KOPT-K1 (cell line): ENCODE results near the gene HSPA12A.

ENCODE experiments used
- H3K27ac ChIP-seq: fragments of 200-600 bp; sonication (generic); 2 replicates; pipeline ENCODE4 v1.5.1; 2016; ENCODE audit warnings: antibody characterized with exemption, mild to moderate bottlenecking, low read depth, low read length; ENCODE audit not compliant: poor library complexity, severe bottlenecking
- H3K36me3 ChIP-seq: fragments of 200-600 bp; sonication (generic); 2 replicates; pipeline ENCODE4 v1.5.1; 2017; ENCODE audit warnings: antibody characterized with exemption, mild to moderate bottlenecking, low read length, moderate library complexity; ENCODE audit not compliant: insufficient read depth
- H3K9me3 ChIP-seq: fragments of 200-600 bp; sonication (generic); 2 replicates; pipeline ENCODE4 v1.5.1; 2017; ENCODE audit warnings: antibody characterized with exemption, low read length, mild to moderate bottlenecking; ENCODE audit not compliant: insufficient read depth, poor library complexity, severe bottlenecking

HSPA12A gene

DNA sequence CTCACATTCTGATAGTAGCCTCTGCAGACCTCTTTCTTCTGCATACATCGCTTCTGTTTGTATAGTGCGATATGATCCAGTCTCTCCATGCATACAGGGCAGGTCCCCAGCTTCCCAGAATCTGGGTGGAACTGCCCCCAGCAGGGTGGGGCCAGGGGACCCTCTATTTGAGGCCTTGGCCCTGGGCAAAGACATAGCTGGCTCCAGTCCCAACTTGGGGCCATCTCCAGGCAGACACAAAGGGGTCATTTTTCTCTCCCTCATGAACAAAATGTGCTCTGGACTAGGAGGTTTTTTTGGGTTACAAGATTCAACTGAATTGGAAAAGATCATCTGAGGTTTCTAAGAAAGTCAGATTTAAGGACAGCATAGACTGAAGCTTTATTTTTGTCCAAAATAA lies 21.1 kb upstream of the HSPA12A start:
- H3K9me3 ChIP-seq: peaks cover 13% of the 10 kb centered on the region
- H3K36me3 ChIP-seq: no peaks in the 10 kb centered on the region
- no peak overlapping the region for H3K27ac ChIP-seq

DNA sequence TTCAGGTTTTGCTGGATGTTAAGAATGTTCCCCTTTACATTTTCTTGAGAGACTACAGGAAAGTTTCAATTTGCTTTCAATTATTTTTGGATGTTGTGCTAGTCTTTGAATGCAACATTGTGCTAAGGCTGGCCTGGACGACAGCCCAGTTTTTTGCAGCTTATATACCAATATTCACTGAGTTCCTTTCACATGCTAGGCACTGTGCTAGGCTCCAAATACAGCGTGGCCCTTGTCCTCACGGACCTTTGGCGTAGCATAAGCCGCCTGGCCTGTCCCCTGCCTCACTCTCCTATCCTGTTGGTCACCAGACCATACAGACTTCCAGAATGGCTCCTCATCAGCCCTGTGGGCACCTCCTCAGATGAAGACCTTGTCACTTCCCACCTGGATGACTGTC lies 19.5 kb upstream of the HSPA12A start:
- Histone ChIP-seq H3K9me3 (peaks cover 13% of the 10 kb centered on the region), H3K27ac (no peak overlapping the region), H3K36me3 (no peaks in the 10 kb centered on the region)

DNA sequence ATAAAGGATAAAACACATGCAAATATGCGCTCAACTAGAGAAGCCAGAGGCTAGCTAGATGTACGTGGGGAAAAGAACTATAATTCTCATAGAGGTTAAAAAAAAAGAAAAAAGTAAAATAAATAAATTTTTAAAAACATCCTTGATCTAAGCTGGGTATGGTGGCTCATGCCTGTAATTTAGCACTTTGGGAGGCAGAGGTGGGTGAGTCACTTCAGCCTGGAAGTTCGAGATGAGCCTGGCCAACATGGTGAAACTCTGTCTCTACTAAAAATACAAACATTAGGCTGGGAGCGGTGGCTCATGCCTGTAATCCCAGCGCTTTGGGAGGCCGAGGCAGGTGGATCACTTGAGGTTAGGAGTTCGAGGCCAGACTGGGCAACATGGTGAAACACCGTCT lies 18.6 kb upstream of the HSPA12A start:
- H3K36me3 ChIP-seq: no peaks in the 10 kb centered on the region
- peaks cover 13% of the 10 kb centered on the region for H3K9me3 ChIP-seq
- no peak overlapping the region for H3K27ac ChIP-seq

DNA sequence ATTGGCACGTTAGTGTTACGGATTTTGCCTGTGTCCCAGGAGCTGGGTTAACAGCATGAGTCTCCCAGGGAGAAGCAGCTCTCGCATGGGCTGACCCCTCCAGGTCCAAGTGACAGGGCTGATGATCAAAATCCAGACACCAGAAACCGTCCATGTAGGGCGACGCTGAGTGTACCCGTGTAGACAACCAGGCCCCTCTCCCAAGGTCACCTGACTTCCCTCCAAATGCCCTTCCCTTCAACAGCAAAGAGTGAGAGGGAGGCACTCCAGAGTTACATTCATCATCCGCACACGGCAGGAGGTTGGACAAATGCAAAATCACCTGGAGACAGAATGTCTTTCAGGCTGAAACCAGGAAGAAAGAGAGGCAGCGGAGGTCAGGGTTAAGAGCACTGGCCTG lies 14.9 kb upstream of the HSPA12A start:
- Histone ChIP-seq H3K9me3 (peaks cover 8% of the 10 kb centered on the region), H3K27ac (no peak overlapping the region), H3K36me3 (no peaks in the 10 kb centered on the region)

DNA sequence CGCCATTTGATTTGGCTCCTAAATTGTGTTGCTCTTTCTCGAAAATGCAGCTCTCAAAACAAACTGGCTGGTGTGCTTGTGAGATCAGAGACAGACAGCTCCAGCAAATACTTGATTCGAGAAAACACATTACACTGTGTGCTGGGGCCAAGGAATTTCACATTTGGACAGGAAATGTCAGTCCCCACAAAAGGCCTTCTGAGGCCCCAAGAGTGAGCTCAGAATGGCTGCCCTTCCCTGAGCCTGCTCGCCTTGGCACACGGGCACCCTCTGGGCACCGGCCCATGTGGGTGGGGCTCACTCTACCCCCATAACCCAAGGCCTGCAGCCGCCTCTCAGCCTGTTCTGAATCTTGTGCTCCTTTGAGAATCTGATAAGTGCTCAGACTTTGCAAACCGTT lies 13.9 kb upstream of the HSPA12A start:
- H3K27ac ChIP-seq: no peak overlapping the region
- no peaks in the 10 kb centered on the region for H3K36me3 ChIP-seq
- peaks cover 8% of the 10 kb centered on the region for H3K9me3 ChIP-seq

DNA sequence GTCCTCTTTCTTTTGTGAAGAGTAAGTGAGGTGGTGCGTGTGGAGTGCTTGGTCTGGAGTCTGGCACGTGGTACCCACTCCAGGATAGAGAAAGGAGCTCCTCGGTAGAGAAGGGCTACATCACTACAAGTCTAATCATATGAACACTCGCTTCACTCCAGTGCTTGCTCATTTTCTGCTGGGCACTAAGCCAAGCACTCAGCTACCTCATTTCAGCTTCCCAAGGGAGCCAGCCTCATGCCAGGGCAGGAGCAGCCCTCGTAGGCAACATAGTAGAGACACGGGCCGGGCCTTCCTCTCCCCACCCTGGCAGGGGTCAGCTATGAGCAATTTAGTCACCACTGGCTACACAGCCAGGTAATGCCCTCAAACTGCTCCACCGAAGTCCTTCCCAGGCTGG lies 11.4 kb upstream of the HSPA12A start:
- H3K9me3 ChIP-seq: peaks cover 3% of the 10 kb centered on the region
- no peaks in the 10 kb centered on the region for H3K36me3 ChIP-seq
- H3K27ac ChIP-seq: no peak overlapping the region

DNA sequence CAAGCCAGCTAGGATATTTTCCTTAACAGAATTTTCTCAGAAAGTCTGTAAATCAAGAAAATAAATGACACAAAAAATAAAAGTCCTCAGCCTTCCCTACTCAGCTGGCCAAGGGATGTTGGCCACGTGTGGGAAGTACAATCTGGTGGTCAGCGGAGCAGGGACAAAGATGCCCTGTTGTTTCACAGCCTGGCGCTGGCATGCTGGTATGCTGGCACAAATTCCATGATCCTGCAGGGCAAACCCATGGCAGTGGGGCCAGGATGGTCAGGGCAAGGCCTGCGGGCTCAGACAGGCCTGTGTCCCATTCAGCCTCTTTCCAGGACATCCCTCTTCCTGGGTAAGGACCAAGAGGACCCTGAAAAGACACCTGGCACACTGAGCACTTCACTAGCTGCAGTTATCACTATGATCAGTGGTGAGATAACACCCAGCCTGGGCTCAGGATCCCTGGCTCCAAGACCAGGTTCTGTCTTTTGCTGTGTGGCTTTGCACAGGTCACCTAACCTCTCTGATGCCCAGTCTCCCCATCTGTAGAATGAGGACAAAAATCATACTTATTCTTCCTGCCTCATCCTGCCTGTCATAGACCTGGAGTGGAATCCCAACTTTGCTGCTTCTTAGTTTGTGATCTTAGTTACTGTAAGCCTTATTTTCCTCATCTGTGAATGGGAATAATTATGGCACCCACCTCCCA lies 10.8 kb upstream of the HSPA12A start:
- no peaks in the 10 kb centered on the region for H3K36me3 ChIP-seq
- H3K27ac ChIP-seq: no peak overlapping the region
- H3K9me3 ChIP-seq: peaks cover 8% of the 10 kb centered on the region

DNA sequence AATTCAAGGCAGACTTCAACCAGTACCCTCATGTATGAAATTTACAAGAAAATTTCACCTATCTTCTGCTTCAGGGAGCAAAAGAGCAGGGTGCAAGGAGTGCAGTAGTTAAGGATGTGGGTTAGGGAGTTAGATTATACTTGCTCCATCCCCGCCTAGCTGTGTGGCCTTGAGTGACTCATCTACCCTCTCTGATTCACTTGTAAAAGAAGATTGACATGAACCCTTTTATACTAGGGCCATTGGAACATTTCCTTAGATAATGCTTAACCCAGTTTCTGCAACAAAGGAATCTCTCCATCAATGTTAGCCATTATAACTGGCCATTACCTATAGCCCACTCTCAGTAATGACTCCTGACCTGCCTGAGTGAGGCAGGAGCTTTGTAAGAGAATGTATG lies 10.2 kb upstream of the HSPA12A start:
- H3K9me3 ChIP-seq: peaks cover 8% of the 10 kb centered on the region
- no peak overlapping the region for H3K27ac ChIP-seq
- no peaks in the 10 kb centered on the region for H3K36me3 ChIP-seq

DNA sequence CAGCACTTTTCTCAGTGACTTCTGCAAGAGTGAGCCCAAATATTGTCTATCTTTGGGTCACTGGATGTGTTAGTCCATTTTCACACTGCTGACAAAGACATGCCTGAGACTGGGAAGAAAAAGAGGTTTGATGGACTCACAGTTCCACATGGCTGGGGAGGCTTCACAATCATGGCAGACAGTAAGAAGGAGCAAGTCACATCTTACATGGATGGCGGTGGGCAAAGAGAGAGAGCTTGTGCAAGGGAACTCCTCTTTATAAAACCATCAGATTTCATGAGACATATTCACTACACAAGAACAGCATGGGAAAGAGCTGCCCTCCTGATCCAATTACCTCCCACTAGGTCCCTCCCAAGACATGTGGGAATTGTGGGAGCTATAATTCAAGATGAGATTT lies 6.1 kb upstream of the HSPA12A start:
- Histone ChIP-seq H3K9me3 (peaks cover 8% of the 10 kb centered on the region), H3K27ac (no peak overlapping the region), H3K36me3 (no peaks in the 10 kb centered on the region)

DNA sequence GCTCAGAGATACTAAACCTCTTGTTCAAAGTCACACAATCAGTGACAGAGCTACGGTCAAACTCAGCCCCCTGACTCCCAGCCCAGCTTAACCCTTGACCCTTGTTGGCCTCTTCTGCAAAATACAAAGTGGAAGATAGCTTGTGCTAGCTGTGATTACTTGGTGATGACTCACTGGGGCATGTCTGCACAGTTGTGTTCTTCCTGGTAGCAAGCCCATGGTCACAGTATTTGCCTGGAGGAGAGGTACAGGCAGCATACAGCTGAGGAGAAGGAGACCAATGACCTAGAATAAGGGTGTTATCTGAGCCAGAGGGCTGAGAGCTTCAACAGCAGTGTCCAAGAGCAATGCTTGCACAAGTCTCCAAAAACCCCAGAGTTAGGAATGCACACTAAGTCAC lies 5.7 kb upstream of the HSPA12A start:
- H3K27ac ChIP-seq: no peak overlapping the region
- H3K9me3 ChIP-seq: peaks cover 8% of the 10 kb centered on the region
- H3K36me3 ChIP-seq: no peaks in the 10 kb centered on the region

DNA sequence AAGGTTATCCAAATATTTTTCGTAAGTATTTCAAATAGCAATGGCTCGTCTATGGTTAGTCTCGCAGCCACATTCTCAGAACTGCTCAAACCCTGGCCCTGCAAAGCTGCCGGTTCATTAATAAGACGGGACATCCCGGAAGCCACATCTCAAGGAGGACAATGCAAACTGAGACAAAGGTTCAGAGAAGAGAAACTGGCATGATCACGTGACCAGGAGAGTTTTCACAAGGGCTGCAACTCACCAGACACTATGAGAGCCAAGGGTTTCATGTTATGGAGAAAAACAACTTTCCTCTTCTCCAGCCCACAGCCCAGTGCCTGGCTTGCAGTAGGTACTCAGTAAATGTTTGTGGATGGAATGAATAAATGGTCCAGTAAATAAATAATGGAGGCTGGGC lies 5.0 kb upstream of the HSPA12A start:
- Histone ChIP-seq H3K9me3 (peaks cover 8% of the 10 kb centered on the region), H3K27ac (no peak overlapping the region), H3K36me3 (no peaks in the 10 kb centered on the region)

DNA sequence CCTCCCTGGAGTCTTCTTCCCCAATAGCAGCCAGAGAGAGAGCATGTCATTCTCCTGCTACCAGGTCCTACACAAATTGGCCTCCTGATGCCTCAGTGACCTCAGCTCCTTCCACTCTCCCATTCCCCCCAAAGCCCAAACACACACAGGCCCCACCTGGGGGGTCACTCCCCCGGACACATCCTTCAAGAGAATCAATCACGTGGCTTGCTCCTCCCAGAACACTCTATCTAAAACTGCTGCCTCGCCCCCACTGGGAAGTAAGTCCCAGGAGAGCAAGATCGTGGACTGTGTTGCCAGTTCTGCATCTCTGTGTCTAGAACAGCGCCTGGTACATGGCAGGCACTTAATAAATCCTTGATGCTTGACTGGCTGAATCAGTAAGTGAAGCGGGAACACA lies 2.5 kb upstream of the HSPA12A start:
- peaks cover 8% of the 10 kb centered on the region for H3K9me3 ChIP-seq
- no peak overlapping the region for H3K27ac ChIP-seq
- H3K36me3 ChIP-seq: no peaks in the 10 kb centered on the region

DNA sequence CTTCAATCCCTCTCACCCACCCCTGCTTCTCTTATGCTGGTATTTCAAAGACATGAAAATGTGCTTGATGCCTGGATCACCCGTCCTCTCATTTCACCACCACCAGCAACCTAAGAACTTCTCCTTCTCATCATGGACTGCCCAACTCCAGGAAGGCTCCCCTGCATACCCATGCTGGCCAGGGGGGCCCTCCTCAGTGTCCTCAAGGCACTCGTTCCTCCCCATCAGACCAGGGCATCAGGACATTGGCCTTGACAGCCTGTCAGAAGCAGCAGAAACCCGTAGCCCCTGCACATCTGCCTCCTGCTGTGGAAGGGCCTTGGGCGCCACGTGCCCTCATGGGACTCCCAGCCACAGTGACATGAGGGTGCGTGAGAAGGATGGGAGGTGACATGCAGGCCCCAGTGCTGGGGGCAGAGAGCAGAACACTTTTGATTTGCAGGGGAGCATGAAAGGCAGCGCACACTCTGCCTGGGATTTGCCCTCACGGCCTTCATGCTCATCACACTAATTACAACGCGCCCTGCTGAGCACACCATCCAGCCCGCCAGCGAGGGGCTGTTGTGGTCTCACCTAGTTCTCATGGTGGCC lies 1.9 kb upstream of the HSPA12A start:
- H3K27ac ChIP-seq: no peak overlapping the region
- H3K9me3 ChIP-seq: peaks cover 8% of the 10 kb centered on the region
- no peaks in the 10 kb centered on the region for H3K36me3 ChIP-seq

DNA sequence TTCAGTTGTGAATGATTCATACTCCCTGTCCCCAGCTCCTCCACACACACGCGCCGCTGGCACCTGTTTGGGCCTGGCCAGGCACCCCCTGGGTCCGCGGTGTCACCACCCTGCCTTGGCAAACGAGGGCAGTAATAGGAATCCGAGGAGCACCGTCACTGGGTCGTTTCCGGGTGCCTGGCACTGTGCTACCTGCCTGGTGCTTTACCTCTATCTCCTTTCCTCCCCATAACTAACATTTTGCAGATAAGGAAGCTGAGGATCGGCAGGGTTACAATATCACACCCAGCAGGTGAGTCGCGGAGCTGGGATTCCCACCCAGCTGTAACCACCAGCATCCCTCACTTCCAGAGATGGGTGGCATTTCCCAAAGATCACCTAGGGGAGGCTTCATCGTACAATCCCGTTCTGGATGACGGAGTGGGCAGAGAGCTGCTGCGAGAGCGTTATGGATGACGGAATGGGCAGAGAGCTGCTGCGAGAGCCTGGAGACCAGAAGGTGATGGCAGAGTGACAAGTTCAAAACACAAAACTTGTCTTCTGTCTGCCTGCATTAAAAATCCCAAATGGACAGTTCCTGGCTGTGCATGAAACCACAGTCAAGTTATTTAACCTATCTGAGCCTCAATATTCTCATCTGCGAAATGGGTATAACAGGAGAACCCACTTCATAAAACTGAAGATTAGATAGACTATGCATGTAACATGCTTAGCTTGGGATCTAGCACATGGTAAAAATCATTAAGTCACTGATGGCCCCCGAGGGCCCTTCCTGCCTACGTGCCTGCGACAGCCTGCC lies 1.1 kb upstream of the HSPA12A start:
- no peaks in the 10 kb centered on the region for H3K36me3 ChIP-seq
- peaks cover 2% of the 10 kb centered on the region for H3K9me3 ChIP-seq
- no peak overlapping the region for H3K27ac ChIP-seq

DNA sequence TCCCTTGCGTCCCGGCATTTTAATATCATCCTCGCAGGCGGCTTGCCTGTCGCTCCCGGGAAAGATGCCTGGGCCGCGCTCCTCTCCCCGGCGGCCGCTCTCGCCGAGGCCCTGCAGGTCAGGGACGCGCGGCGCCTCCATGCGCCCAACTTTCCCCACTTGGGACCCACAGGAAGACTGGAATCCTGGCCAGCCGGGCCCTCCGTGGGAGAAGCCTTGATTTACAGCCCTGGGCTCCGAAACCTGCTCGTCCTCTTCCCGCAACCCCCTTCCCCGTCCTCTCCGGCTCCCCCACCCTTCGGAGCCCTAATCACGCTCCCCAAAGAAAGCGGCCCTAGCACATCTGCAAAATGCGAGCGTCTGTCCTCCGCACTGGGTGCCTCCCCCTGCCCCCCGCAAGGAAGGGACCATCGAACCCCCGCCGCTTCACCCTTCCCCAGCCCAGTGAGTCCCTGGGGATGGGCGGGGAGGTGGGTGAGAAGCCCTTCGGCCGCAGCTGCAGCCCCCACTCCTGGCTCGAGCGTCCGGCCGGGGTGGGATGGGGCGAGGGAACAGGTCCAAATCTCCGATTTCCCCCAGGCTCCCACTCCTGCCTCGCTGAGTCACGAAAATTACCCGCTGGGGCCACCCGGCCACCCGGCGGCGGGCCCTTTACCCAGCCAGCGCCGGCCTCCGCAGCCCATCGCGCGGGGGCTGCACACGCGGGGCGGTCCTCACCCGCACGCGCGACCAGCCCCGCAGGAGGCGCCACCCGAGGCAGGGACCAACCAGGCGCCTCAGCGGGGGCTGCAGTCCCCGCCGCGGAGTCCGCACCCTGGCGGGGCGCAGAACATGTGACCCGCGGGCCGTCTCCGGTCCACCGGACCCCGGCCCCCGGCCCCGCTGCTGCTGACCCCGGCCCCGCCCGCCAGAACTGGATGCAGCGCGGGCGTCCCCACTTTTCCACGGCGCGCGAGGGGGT lies 695 bp downstream of the HSPA12A start:
- Histone ChIP-seq H3K27ac (no peak overlapping the region), H3K9me3 (no peaks in the 10 kb centered on the region)

More for the DNA sequence above, 695 bp downstream of the HSPA12A start:
- no peaks in the 10 kb centered on the region for H3K36me3 ChIP-seq
